ENCODE data around the gene RWDD3. TPM values are rescaled to one million over a fixed set of nuclear protein-coding genes. Genes with fewer than 3 reads are reported as not detected.

The RWDD3 gene, protein sequence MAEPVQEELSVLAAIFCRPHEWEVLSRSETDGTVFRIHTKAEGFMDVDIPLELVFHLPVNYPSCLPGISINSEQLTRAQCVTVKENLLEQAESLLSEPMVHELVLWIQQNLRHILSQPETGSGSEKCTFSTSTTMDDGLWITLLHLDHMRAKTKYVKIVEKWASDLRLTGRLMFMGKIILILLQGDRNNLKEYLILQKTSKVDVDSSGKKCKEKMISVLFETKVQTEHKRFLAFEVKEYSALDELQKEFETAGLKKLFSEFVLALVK
- total RNA-seq: 16.4 TPM
- long read RNA-seq, partial matches to known transcripts: 0 of 2 reads
- long read RNA-seq, other reads (novel, unspliced or antisense): 2 of 2 reads

DNA sequence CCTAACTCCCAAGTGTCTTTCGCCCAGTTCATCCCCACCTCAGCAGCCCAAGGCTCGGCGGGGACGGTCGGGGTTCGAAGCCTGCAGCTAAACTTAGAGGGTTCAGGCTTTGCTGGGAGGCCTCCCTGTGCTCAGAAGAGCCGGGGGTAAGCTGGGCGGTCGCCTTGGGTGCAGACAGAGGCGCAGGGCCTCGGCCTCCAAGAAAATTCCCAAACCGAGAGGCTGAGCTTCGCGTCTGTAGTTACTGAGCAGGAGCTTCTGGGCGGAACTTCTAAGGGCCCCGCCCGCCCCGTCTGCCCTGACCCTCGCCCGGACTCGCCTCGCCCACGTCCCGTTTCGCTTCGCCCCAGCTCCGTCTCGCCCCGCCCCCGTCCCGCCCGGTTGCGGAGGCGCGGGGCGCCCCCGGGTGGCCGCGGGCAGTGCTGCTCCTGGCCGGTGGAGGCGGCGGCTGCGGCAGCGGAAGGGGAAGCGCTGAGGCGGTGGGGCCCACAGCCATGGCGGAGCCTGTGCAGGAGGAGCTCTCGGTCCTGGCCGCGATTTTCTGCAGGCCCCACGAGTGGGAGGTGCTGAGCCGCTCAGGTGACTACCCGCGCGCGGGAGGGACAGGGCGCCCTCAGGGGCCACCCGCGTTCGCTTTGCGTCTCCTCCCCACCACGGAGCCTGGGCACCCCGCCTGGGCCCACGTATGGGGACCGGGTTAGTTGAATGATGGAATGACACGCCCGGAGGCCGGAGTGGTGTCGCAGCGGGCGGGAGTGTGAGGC lies at the start of gene RWDD3:
TSS of gene RWDD3 (plus strand) at position 474 of the 764 bp plus-strand sequence. CDS start at position 495, 21 bp downstream.
- DNase-seq (ENCODE audit: missing footprints) (peak; percentile 97), ATAC-seq (peak; percentile 95)
- intact Hi-C loops (cut with DNase I): loop anchor here (1.0 to 2.0 kb wide), 6 partner anchors 35 to 381 kb away; partner anchors contain the start of genes ALG14 and TLCD4

DNA sequence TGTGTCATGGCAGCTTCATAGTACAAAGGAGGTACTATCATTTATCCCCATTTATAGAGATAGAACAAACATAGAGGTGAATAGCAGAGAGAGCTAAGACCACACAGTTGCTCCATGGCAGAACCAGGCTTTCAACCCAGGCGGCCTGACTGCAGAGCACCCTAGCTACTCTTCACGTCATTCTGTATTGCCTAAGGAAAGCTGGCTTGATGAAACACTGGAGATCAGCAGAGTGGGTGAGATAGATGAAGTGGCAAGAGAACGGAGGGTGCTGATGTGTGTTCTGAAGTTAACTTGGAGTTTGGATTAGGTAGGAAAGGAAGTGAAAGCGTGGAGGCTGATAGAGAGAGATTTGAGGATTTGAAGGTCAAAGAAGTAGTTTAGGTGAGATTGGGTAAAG lies 47.9 kb upstream of the RWDD3 start:
- ATAC-seq: peak; percentile 37
- DNase-seq (ENCODE audit: missing footprints): no peak
- intact Hi-C loops (cut with DNase I): no loop called here

DNA sequence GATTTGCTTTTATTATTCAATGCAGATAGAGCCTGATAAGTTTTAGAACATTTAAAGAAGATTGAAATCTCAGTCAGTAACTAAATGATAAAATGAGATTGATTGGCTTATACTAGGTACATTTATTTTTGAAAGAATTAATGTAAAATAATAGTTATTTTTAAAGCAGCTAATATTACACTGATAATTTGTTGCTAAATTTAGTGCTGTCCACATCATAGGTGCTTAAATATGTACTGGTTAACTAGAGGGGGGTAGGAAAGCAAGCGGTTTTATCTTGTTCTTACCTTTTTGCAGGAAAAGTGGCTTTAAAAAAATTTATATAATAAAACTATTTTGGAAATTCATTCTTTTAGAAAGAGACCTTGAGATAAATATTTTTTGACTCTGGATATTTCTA lies 40.4 kb upstream of the RWDD3 start:
- ATAC-seq: no peak
- no peak for DNase-seq (ENCODE audit: missing footprints)
- intact Hi-C loops (cut with DNase I): no loop called here

DNA sequence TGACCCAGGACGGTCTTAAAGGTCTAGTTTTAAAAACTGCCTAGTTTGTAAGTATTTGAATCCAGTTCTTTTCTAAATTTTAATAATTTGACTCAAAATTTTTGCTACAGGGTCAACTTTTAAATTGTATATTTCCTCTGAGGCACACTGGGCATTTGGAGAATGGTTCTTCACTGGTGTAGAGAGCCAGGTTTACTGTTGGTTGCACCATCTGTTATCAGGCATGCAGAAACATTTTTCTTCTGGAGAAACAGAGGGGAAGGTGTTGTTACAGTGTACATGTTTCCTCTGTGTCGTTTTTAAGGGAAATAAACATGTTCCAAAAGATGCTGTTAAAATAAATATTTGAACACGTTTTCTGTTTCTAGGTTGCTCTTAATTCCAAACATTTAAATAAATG lies 39.0 kb upstream of the RWDD3 start:
- DNase-seq (ENCODE audit: missing footprints): no peak
- ATAC-seq: no peak
- intact Hi-C loops (cut with DNase I): loop anchor here (2.0 kb wide), 1 partner anchor 78 kb away; the partner anchor contains the start of gene TLCD4

DNA sequence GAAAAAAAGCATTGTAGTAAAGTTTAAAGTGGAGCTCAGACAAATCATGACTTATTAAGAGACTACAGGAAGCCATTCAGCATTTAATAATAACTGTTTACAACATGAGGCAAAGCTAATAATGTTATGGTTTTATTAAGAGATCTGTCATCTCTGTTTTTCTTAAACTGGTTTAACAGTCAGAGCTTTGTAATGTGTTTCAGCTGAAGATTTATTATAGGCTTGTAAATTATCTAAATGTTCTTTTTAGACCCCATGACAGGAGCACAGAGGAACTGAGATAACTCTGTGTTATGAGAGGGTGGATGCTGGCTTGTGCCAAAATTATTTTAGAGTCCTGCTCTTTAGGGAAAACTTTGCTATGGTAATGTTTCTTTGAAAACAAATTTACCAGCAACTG lies 38.0 kb upstream of the RWDD3 start:
- intact Hi-C loops (cut with DNase I): no loop called here
- peak; percentile 86 for ATAC-seq
- no peak for DNase-seq (ENCODE audit: missing footprints)

DNA sequence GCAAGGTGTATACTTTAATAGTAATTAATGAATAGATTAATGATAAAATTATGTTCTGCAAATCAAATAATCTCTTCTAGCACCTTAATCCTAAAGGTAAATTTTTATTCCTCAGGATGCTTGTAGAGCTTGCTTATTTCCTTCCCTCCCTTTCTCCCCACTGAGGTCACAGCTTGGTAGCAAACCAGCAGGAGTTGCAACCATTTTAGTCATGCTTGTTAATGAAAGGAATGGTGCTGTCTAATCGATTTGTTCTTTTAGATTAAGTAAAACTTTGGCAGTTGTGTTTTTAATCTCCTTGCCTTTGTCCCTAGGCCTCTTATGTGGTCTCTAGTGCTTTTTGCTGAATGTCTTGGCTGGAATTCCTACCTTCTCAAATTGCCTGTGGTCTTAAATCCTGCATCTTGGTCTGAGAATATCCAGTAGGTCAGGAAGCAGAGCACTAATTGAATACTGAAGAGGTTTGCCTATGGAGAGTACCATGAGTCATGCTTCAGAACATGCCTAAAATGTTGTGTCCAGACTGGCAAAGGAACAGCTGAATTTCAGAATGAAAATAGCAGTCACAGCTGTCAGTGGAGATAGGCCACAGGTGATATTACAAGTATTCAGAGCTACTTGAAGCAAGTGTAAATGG lies 36.3 kb upstream of the RWDD3 start:
- no peak for DNase-seq (ENCODE audit: missing footprints)
- intact Hi-C loops (cut with DNase I): loop anchor here (2.0 kb wide), 1 partner anchor 35 kb away; no protein-coding TSS in a partner anchor
- ATAC-seq: peak; percentile 38

DNA sequence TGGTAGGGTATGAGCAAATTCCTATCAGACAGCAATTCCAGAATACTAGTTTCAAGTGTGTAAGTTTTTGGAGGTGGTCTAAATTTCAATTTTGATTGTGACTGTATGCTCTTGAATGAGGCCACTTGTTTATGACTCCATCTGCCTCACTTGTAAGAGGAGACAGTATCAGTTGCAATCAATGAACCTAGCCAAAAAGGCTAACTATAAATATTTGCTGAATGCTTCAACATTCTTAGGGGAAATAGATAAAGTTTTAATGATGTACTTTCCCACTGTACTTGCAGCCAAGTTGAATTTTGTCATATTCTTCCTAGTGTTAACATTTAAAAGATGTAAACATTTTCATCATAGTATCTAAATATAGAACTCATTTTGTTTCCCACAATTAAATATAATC lies 32.1 kb upstream of the RWDD3 start:
- intact Hi-C loops (cut with DNase I): no loop called here
- no peak for DNase-seq (ENCODE audit: missing footprints)
- no peak for ATAC-seq

DNA sequence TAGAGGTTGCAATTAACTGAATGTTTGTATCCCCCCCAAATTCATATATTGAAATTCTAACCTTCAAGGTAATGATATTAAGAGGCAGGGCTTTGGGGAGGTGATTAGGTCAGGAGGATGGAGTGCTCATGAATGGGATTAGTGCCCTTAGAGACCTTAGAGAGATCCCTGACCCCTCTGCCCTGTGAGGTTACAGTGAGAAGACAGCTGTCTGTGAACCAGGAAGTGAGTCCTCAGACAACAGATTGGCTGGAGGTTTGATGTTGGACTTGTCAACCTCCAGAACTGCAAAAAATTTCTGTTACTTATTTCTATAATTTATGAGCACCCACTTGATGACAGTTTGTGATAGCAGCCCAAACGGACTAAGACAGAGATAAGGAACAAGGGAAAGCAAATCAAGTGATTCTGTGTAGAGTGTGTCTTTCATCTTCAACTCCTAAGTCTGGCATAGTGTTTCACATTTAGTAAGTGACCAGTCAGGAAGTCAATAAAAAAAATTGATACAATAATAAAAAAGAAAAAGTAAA lies 30.0 kb upstream of the RWDD3 start:
- intact Hi-C loops (cut with DNase I): no loop called here
- DNase-seq (ENCODE audit: missing footprints): no peak
- ATAC-seq: no peak

DNA sequence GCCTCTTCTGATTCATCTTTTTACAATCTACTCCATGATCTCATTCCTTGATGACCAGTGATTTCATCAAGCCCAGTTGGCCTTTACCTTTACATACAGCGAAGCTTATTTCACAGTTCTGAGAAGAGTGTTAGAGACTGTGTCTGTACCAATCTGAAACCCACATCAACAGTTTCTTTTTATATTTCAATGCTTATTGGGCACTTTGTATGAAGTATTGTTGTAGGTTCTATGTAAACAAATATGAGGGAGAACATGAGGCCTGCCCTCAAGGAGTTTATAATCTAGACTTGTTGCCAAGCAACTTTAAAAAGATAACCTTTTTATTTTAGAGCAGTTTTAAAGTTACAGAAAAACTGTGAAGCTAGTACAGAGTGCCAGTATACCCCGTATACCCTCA lies 27.5 kb upstream of the RWDD3 start:
- intact Hi-C loops (cut with DNase I): no loop called here
- DNase-seq (ENCODE audit: missing footprints) (no peak), ATAC-seq (no peak)

DNA sequence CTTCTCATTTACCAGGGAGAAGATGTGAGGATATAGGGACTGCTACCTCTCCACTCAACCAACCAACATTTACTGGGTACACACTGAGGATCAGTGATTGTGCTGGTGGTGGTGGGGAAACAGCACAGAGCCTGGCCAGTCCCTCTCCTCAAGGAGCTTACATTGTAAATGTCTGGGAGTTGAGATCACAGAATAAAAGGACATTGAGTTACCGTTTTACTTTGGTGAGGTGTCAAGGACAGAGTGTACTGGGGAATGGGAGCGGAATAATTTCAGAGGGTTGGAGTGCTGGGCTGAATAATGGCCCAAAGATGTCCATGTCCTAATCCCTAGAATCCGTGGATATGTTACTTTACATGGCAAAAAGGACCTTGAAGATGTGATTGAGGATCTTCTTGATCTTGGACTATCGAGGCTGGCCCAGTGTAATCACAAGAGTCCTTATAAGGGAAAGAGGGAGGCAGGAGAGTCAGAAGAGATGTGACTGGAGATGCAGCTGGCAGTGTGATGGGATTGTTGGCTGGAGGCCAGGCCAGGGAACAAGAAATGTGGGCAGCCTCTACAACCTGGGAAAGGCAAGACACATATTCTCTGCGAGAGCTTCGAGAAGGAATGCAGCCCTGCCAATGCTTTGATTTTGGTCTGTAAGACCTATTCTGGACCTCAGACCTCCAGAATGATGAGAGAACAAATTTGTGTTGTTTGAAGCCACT lies 26.6 kb upstream of the RWDD3 start:
- ATAC-seq (peak; percentile 42), DNase-seq (ENCODE audit: missing footprints) (no peak)
- intact Hi-C loops (cut with DNase I): no loop called here

DNA sequence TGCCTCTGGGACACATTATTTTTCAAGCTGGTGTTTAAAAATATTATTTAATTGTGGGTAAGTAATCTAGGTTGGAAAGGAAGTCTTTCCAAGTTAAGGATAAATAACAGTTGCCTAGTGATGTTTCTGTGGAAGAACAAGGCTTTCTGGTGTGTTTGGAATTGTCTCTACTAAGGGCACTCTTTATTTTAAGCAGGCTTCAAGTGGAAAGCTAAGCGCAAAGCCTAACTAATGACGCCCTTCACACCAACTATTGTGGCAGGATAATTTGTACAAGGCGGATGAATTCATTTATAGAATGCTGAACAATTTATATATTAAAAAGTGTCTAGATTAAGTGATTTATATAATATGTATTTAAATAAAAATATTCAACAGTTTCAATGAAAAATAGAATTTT lies 25.1 kb upstream of the RWDD3 start:
- intact Hi-C loops (cut with DNase I): no loop called here
- DNase-seq (ENCODE audit: missing footprints) (no peak), ATAC-seq (no peak)

DNA sequence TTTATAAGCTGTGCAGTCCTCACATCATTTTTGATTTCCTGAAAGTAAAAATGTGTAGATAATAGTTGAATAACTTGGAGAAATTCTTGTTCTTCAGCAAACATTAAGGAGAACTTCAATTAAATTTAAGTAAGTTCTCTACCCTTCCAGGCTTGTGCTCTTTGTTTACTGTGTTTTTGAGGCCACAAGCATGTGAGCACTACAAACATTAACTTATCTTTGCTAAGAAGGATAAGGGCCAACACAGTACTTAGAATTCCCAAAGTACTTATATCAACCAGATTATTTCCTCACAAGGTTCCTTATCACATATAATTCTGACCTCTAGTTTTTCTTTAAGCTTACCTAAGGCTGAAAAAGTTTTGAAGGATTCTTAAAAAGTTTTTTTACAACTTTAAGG lies 24.7 kb upstream of the RWDD3 start:
- intact Hi-C loops (cut with DNase I): no loop called here
- ATAC-seq (no peak), DNase-seq (ENCODE audit: missing footprints) (no peak)

DNA sequence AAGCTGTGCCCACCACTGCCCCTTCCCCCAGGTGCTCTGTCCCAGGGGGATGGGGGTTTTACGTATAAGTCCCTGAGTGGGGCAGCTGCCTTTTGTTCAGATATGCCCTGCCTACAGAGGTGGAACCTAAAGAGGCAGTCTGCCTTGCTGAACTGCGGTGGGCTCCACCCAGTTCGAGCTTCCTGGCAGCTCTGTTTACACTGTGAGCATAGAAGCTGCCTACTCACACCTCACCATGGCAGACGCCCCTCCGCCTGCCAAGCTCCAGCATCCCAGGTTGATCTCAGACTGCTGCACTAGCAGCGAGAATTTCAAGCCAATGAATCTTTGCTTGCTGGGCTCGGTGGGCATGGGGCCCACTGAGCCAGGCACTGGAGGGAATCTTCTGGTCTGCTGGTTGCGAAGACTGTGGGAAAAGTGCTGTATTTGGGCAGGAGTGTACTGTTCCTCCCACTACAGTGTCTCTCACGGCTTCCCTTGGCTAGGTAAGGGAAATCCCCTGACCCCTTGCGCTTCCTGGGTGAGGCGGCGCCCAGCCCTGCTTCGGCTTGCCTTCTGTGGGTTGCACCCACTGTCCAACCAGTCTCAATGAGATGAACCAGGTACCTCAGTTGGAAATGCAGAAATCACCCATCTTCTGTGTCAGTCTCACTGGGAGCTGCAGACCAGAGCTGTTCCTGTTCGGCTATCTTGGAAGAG lies 17.6 kb upstream of the RWDD3 start:
- DNase-seq (ENCODE audit: missing footprints): no peak
- intact Hi-C loops (cut with DNase I): no loop called here
- no peak for ATAC-seq

DNA sequence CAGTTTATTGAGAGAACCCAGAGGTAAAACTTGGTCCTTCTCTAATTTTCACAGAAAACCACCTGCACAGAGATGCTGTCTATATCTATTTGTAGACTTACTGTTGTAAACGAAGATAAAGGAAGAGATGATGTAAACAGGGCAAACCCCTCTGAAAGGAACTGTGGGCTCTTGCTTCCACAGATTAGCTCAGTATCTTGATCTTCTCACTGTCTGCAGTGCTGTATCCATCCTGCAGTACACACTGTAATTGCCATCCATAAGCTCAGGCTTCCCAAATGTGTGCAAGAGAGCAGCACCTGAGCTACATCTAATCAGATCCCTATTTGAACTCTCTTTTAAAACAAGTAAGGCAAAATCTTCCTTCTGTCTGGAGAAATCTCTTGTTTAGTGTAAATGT lies 16.6 kb upstream of the RWDD3 start:
- ATAC-seq: no peak
- intact Hi-C loops (cut with DNase I): no loop called here
- DNase-seq (ENCODE audit: missing footprints): no peak

DNA sequence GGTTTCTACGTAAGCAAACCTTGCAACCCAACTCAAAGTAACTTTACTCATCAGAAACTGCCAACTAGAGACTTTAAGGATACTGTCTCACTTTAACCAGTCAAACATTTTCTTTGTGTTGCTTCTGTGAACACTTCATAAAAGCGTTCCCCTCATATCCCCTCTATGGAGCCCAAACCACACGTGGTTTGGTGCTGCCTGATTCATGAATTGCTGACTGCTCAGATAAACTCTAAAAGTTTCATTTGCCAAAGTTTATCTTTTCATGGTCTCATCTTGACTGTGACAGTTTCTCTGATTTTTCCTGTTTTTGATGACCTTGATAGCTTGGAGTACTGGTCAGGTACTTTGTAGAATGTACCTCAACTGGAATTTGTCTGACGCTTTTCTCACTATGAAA lies 14.6 kb upstream of the RWDD3 start:
- DNase-seq (ENCODE audit: missing footprints): no peak
- ATAC-seq: no peak
- intact Hi-C loops (cut with DNase I): no loop called here

DNA sequence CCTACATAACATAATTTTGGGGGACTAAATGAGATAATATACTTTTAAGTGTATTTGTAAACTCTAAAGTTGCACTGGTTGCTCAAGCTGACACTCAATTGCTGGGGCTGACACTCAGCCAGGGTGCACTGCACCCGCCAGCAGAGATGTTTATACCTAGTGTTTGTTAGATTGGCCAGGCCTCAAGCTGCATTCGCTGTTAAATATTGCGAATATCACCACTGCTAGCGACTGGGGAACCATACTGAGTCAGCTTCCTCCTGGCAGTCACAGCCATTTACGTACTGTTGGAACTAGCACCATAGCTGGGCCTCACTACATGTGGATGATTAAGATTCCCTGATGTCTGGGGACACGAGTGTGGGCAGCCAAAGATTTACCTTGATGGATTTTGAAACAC lies 12.7 kb upstream of the RWDD3 start:
- ATAC-seq: no peak
- intact Hi-C loops (cut with DNase I): no loop called here
- DNase-seq (ENCODE audit: missing footprints): no peak

DNA sequence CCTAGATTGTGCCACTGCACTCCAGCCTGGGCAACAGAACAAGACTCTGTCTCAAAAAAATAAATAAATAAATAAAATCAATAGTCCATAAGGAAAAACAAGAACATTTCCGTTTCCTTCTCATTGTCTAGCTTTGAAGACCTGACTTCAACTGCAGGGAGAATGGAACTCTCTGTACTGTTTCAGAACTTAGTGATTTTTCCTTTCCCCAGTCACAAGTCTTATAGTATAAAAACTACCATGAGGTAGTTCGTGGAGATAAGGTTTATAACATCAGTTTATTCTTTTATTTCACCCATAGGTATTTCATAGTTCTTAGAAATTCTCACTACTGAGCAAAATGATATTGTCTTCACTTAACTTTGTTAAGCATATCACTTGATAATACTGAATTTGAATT lies 11.4 kb upstream of the RWDD3 start:
- ATAC-seq: no peak
- DNase-seq (ENCODE audit: missing footprints): no peak
- intact Hi-C loops (cut with DNase I): no loop called here

DNA sequence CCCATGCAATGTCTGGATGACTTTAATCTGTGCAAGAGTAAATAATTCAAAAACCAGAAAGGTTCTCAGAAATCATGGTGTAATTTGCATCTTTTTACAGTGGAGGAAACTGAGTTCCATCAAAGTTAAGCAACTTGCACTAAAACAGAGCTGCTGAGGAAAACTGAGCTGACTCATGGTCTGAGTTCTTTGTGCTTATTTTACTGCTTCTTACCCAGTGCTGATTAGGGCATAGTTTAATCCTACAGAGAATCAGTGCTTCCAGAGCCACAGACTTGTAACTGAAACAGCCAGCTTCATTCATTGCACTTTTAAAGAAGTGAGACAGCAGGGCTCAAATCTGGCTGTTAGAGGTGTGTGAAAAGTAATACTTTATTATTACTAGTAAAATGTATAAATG lies 10.9 kb upstream of the RWDD3 start:
- intact Hi-C loops (cut with DNase I): no loop called here
- DNase-seq (ENCODE audit: missing footprints): no peak
- peak; percentile 74 for ATAC-seq
